Spleen (tissue), 11 donors: ENCODE data around the gene VMP1. TPM values are rescaled to one million over a fixed set of nuclear protein-coding genes. Genes with fewer than 3 reads are reported as not detected.

Experiments used
- DNase-seq: peaks from one replicate; pipeline ENCODE4 v3.0.0-alpha.2; 2020
- H3K27ac ChIP-seq, 8 donors: fragments of 200-600 bp; sonication (generic) in 7 of 8; 1 replicate in 4 of 8; 2 replicates in 4 of 8; pipeline versions ENCODE4 v1.5.0 to v1.8.0; 2016 to 2021; ENCODE audit warnings: inconsistent platforms in 4 of 8, mild to moderate bottlenecking in 4 of 8, moderate library complexity in 1 of 8
- H3K27me3 ChIP-seq, 7 donors: fragments of 200-600 bp; sonication (generic) in 6 of 7; replicated peaks in 1 of 7; 1 replicate in 4 of 7; 2 replicates in 3 of 7; pipeline versions ENCODE4 v1.5.0 to v1.8.0; 2016 to 2021; ENCODE audit warnings: inconsistent platforms in 3 of 7, mild to moderate bottlenecking in 1 of 7
- H3K36me3 ChIP-seq, 6 donors: fragments of 200-600 bp; sonication (generic) in 5 of 6; 1 replicate in 4 of 6; 2 replicates in 2 of 6; pipeline versions ENCODE4 v1.5.0 to v1.8.0; 2016 to 2021; ENCODE audit warnings: inconsistent platforms in 2 of 6
- H3K4me1 ChIP-seq, 6 donors: fragments of 200-600 bp; sonication (generic) in 5 of 6; 1 replicate in 3 of 6; 2 replicates in 3 of 6; pipeline versions ENCODE4 v1.5.0 to v1.8.0; 2016 to 2021; ENCODE audit warnings: inconsistent platforms in 3 of 6
- H3K4me3 ChIP-seq, 8 donors: fragments of 200-600 bp; sonication (generic) in 7 of 8; 1 replicate in 4 of 8; 2 replicates in 4 of 8; pipeline versions ENCODE4 v1.5.0 to v1.8.0; 2016 to 2021; ENCODE audit warnings: inconsistent platforms in 4 of 8, mild to moderate bottlenecking in 4 of 8, moderate library complexity in 2 of 8
- H3K9me3 ChIP-seq, 8 donors: fragments of 200-600 bp; sonication (generic) in 7 of 8; 1 replicate in 4 of 8; 2 replicates in 4 of 8; pipeline versions ENCODE4 v1.5.0 to v1.8.0; 2016 to 2021; ENCODE audit warnings: inconsistent platforms in 4 of 8
- POLR2A ChIP-seq, 3 donors: fragments of 450-650 bp; IDR thresholded peaks; one replicate each; pipeline ENCODE4 v1.5.1; 2017; ENCODE audit warnings: antibody characterized with exemption in 3 of 3, mild to moderate bottlenecking in 1 of 3
- POLR2AphosphoS5 ChIP-seq, 3 donors: sonication (generic); formaldehyde crosslinking; IDR thresholded peaks; one replicate each; pipeline ENCODE4 v1.5.1; 2017; ENCODE audit warnings: antibody characterized with exemption in 3 of 3
- WGBS, 5 donors: extraction: QIAGEN DNeasy Blood & Tissue Kit in 3 of 5; methylation state at CpG; one replicate each; pipeline versions ENCODE4 v1.1.5 to v1.1.7; 2013 to 2018; 5-methylcytosine and 5-hydroxymethylcytosine counted together
- intact Hi-C: fragments of 100-400 bp; cut with DNase I; formaldehyde crosslinking; loops from one replicate; pipeline ENCODE4 v1.15.0; 2023; ENCODE audit warnings: low total_unique reads
- polyA plus RNA-seq, 3 donors: library from polyadenylated mRNA; stranded (reverse); fragments of 200-250 nt; gene quantifications; one replicate each; pipeline ENCODE4 v1.2.1, GENCODE V29; 2013
- total RNA-seq, 7 donors: library from RNA; depleted of rRNA in 3 of 7; stranded (reverse); fragments of >200 nt in 3 of 7; fragmentation: NEBNext Ultra II Directional in 4 of 7; extraction: Animal tissue kit (Norgen Biotek cat#: 25700) in 4 of 7; gene quantifications; one replicate each; pipeline versions ENCODE4 v1.1.0 to v1.2.1, GENCODE V29; 2016 to 2021
- TF ChIP-seq, protein P1 (sequence below), 11 experiments: fragments of 200-600 bp in 7 of 11; fragments of 450-650 bp in 4 of 11; sonication (generic) in 4 of 11; IDR thresholded peaks in 8 of 11; conservative IDR thresholded peaks in 3 of 11; 1 replicate in 7 of 11; 2 replicates in 4 of 11; pipeline versions ENCODE4 v1.4.0 to v1.8.0; 2016 to 2021; ENCODE audit warnings: antibody characterized with exemption in 11 of 11, inconsistent platforms in 4 of 11, mild to moderate bottlenecking in 1 of 11
- donor health status: healthy with polysubstance abuse.
- donor health status: DM: no; HTN: no; CAD: no; lungs with moderate emphysema.
- donor health status: DM: no; HTN: no; CAD: no.
- donor health status: Bipolar disorder and iron deficiency.
- donor health status: healthy.
- donor health status: DM: no; HTN: no; CAD: no.
- donor health status: DM: yes; HTN: yes; CAD: no.

The VMP1 gene
- total and polyA plus RNA-seq, 10 donors: 53.2 to 649 (median 304) TPM

DNA sequence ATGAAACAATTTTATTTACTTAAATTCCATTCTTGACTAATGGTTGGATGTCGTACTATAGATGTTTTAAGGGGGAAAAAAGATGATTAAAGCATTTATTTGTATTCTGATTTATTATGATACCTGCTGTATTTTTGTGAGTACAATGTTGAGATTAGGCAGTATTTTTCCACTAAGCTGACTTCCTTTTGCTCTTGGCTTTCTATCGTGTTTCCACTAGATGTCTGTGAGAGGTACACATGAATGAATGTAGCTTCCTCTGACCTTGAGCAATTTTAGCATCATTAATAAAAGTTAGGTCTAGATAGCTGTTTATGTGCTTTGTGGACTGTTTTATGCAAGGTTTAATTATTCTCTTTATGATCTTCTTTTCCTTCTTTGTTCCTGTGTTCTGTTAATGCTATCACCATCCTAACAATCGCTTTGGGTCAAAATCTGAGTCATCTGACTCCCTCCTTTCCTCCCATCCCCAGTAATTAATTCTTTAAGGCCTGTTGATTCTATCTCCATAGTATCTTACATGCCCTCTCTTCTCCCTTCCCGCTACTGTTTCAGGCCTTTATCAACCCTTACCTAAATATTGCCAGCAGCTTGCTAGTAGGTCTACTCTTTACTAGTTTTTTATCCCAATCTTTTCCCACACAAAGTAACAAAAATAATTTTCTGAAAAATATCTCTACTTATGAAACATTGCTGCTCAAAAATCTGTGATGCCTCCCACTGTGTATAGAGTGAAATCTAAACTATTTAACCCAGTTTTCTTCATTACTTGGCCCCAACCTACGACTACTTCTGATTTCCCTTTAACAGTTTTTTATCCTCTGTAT lies 76.0 kb downstream of the VMP1 start:
- no peaks in the 10 kb centered on the region for H3K9me3 ChIP-seq
- no peak for TF ChIP-seq POLR2A (IDR thresholded peaks at IDR 0.05)
- no peak for TF ChIP-seq POLR2AphosphoS5 (IDR thresholded peaks at IDR 0.05)
- TF ChIP-seq, protein P1, sequence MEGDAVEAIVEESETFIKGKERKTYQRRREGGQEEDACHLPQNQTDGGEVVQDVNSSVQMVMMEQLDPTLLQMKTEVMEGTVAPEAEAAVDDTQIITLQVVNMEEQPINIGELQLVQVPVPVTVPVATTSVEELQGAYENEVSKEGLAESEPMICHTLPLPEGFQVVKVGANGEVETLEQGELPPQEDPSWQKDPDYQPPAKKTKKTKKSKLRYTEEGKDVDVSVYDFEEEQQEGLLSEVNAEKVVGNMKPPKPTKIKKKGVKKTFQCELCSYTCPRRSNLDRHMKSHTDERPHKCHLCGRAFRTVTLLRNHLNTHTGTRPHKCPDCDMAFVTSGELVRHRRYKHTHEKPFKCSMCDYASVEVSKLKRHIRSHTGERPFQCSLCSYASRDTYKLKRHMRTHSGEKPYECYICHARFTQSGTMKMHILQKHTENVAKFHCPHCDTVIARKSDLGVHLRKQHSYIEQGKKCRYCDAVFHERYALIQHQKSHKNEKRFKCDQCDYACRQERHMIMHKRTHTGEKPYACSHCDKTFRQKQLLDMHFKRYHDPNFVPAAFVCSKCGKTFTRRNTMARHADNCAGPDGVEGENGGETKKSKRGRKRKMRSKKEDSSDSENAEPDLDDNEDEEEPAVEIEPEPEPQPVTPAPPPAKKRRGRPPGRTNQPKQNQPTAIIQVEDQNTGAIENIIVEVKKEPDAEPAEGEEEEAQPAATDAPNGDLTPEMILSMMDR (IDR thresholded peaks at IDR 0.05 in 8 of 11, conservative IDR thresholded peaks at IDR 0.05 in 3 of 11): no peak
- no peak for DNase-seq
- H3K27me3 ChIP-seq: no peaks in the 10 kb centered on the region
- intact Hi-C loops: no loop called here
- H3K4me1 ChIP-seq: peaks cover 24 to 78% (median 56%) of the 10 kb centered on the region in 6 donors
- peaks cover 0 to 38% (median 2%) of the 10 kb centered on the region in 6 donors for H3K36me3 ChIP-seq
- peak overlapping the region; percentile 63 to 93 (median 91) for H3K27ac ChIP-seq
- H3K4me3 ChIP-seq: peak overlapping the region in 1 of 8 donors; percentile 20
- 41 to 49% (median 49%) methylated on average over 5 of the region's 5 CpGs for WGBS, 5 donors

DNA sequence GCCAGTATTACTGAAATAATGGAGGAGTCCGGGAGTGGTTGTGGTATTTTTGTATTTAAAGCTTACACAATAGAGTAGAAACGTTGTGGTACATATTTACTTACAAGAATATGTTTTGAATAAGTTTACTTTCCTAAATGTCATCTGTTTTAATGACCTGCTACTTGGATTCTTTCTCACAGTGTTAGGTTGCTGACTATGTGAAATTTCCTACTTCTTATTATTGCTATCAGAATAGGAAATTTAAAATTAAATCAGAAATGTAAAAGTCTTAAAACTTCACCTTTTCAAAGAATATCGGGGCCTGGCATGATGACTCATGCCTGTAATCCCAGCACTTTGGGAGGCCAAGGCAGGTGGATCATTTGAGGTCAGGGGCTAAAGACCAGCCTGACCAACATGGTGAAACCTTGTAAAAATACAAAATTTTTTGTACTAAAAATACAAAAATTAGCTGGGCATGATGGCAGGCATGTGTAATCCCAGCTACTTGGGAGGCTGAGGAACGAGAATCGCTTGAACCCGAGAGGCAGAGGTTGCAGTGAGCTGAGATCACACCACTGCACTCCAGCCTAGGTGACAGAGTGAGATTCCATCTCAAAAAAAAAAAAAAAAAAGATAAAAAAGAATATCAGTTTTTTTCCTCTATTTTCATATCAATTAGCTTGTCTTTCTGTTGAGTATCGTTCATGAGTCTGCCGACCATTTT lies 77.8 kb downstream of the VMP1 start:
- intact Hi-C loops: no loop called here
- DNase-seq: no peak

DNA sequence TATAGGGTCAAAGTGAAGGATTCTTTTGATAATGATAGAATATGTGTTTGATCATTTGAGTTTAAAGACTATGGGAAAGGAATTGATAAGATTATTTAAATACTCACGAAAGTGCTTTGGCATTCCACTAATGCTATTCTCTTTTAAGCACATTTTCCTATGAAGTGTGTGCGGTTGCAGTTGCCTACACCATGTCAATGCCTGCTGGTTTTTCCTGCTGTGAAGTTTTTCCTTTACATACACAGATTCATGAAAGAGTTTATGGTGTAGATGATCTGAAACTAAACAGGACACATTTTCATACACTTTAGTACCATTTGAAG lies 78.7 kb downstream of the VMP1 start:
- H3K9me3 ChIP-seq: no peaks in the 10 kb centered on the region
- H3K4me3 ChIP-seq: peak overlapping the region in 3 of 8 donors; percentile 15 to 52 (median 17)
- TF ChIP-seq, protein P1 (IDR thresholded peaks at IDR 0.05 in 8 of 11, conservative IDR thresholded peaks at IDR 0.05 in 3 of 11): peak in 2 of 11 experiments; percentile 19 to 30
- no peak for TF ChIP-seq POLR2A (IDR thresholded peaks at IDR 0.05)
- intact Hi-C loops: no loop called here
- no peaks in the 10 kb centered on the region for H3K27me3 ChIP-seq
- H3K36me3 ChIP-seq: peaks cover 0 to 19% (median 0%) of the 10 kb centered on the region in 6 donors
- DNase-seq: no peak
- WGBS, 5 donors: 19 to 34% (median 29%) methylated on average over 2 of the region's 2 CpGs
- H3K4me1 ChIP-seq: peaks cover 24 to 96% (median 67%) of the 10 kb centered on the region in 6 donors
- H3K27ac ChIP-seq: peak overlapping the region; percentile 84 to 93 (median 91)

More for the DNA sequence above, 77.8 kb downstream of the VMP1 start:
- H3K27me3 ChIP-seq: no peaks in the 10 kb centered on the region
- no peak overlapping the region for H3K4me3 ChIP-seq
- H3K36me3 ChIP-seq: peaks cover 0 to 28% (median 0%) of the 10 kb centered on the region in 6 donors
- 58 to 80% (median 65%) methylated on average over 8 of the region's 8 CpGs for WGBS, 5 donors
- H3K4me1 ChIP-seq: peaks cover 24 to 86% (median 63%) of the 10 kb centered on the region in 6 donors
- no peaks in the 10 kb centered on the region for H3K9me3 ChIP-seq
- H3K27ac ChIP-seq: peak overlapping the region; percentile 84 to 93 (median 91)
- TF ChIP-seq, protein P1 (IDR thresholded peaks at IDR 0.05 in 8 of 11, conservative IDR thresholded peaks at IDR 0.05 in 3 of 11): no peak
- TF ChIP-seq POLR2A (IDR thresholded peaks at IDR 0.05) (no peak), POLR2AphosphoS5 (IDR thresholded peaks at IDR 0.05) (no peak)
